Measurements from ENCODE around the gene CRADD.
A peak's percentile ranks its signal among the peaks of the same experiment; 100 is the strongest.
"Not testable (repeated sequence)": the region's sequence is repeated elsewhere in the genome, so short reads cannot be mapped to it uniquely, and the experiment has no call there.

CRADD gene

DNA sequence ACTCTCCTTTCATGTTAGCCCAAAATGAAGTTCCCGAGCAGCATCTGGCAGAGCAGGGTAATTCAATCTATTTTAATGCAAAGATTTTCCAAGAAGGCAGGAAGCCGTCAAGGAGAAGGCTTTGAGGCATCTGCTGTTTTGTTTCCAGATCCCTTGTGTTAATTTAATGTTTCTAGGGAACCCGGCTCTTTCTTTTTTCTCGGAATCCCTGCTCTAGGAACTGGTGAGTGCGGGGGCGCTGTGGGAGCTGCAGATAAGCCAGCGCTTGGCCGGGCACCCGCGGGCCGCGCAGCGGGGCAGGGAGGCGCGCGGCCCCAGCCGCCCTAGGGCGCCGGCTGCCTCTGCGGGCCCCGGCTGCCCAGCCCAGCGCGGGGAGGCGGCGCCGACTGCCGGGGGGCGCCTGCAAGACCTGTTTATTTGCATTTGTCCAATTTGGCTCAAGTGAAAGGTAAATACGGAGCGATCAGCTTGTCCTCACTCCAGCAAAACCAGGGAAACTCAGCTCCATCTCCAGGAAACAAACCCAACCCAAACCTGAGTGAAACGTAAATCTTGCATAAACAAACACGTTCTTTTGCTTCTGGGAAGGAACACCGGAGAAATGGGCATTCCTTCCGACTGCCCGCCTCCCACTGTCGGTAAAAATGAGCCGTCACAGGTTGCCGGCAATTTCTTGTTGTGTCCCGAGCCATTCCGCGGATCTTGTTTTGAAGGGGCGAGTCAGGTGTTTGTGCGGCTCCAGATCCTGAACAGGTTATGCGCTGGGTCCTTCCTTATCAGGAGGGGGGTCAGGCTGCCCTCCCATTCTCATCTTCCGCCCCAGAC is 65.1 kb downstream of the CRADD start:
- Mint-ChIP-seq H3K4me1 (peaks cover 65% of the 10 kb centered on the region), H3K27me3 (peaks cover 10% of the 10 kb centered on the region), H3K4me3 (peak overlapping the region; percentile 87), H3K9me3 (no peaks in the 10 kb centered on the region), H3K36me3 (no peaks in the 10 kb centered on the region), H3K27ac (peak overlapping the region; percentile 98)
- DNase-seq, result peak; percentile 82
- CTCF ChIA-PET, result interaction anchor here (0.6 to 3.7 kb wide), 13 partner anchors 10 to 792 kb away, joined by 3 to 12 read pairs (median 4); partner anchors contain the start of genes CRADD and SOCS2

- peak overlapping the region; percentile 97 for H3K27ac Mint-ChIP-seq
- CTCF ChIA-PET, result interaction anchor here (0.6 to 1.1 kb wide), 2 partner anchors 24 to 359 kb away, joined by 3 to 4 read pairs; no protein-coding TSS in a partner anchor
Measured at GRCh38 chr12:93743229-93743998, 66.2 kb downstream of the CRADD start.

GRCh38 chr12:93743999-93744689 is 67.0 kb downstream of the CRADD start:
- peak overlapping the region; percentile 87 for H3K4me3 Mint-ChIP-seq
- H3K27ac Mint-ChIP-seq, result no peak overlapping the region
- H3K9me3 Mint-ChIP-seq, result no peaks in the 10 kb centered on the region
- no peak for DNase-seq
- H3K4me1 Mint-ChIP-seq, result peaks cover 56% of the 10 kb centered on the region
- CTCF ChIA-PET, result interaction anchor here (0.6 to 1.1 kb wide), 2 partner anchors 23 to 358 kb away, joined by 3 to 4 read pairs; no protein-coding TSS in a partner anchor
- H3K27me3 Mint-ChIP-seq, result no peaks in the 10 kb centered on the region
- no peaks in the 10 kb centered on the region for H3K36me3 Mint-ChIP-seq

More at GRCh38 chr12:93743229-93743998, 66.2 kb downstream of the CRADD start:
- peak overlapping the region; percentile 87 for H3K4me3 Mint-ChIP-seq
- H3K27me3 Mint-ChIP-seq, result peaks cover 5% of the 10 kb centered on the region
- H3K9me3 Mint-ChIP-seq, result no peaks in the 10 kb centered on the region
- DNase-seq, result no peak
- H3K36me3 Mint-ChIP-seq, result no peaks in the 10 kb centered on the region
- peaks cover 57% of the 10 kb centered on the region for H3K4me1 Mint-ChIP-seq

- H3K4me1 Mint-ChIP-seq, result peaks cover 61% of the 10 kb centered on the region
Measured at GRCh38 chr12:93745286-93745685, 68.1 kb downstream of the CRADD start.

GRCh38 chr12:93746572-93747168 is 69.5 kb downstream of the CRADD start:
- Mint-ChIP-seq H3K27me3 (no peaks in the 10 kb centered on the region), H3K4me1 (peaks cover 58% of the 10 kb centered on the region), H3K4me3 (no peak overlapping the region), H3K9me3 (no peaks in the 10 kb centered on the region), H3K36me3 (peaks cover 2% of the 10 kb centered on the region), H3K27ac (no peak overlapping the region)
- DNase-seq, result no peak
- CTCF ChIA-PET, result interaction anchor here (1.0 kb wide), 1 partner anchor 355 kb away, joined by 4 read pairs; no protein-coding TSS in a partner anchor

More at GRCh38 chr12:93745286-93745685, 68.1 kb downstream of the CRADD start:
- Mint-ChIP-seq H3K27me3 (no peaks in the 10 kb centered on the region), H3K36me3 (peaks cover 2% of the 10 kb centered on the region), H3K9me3 (no peaks in the 10 kb centered on the region), H3K4me3 (no peak overlapping the region), H3K27ac (no peak overlapping the region)
- CTCF ChIA-PET, result interaction anchor here (1.0 kb wide), 1 partner anchor 356 kb away, joined by 4 read pairs; no protein-coding TSS in a partner anchor
- DNase-seq, result no peak

- DNase-seq, result no peak
- H3K36me3 Mint-ChIP-seq, result peaks cover 20% of the 10 kb centered on the region
- peaks cover 40% of the 10 kb centered on the region for H3K4me1 Mint-ChIP-seq
- peak overlapping the region; percentile 53 for H3K27ac Mint-ChIP-seq
- CTCF ChIA-PET, result interaction anchor here (0.7 kb wide), 1 partner anchor 354 kb away, joined by 3 read pairs; no protein-coding TSS in a partner anchor
- peaks cover 18% of the 10 kb centered on the region for H3K9me3 Mint-ChIP-seq
- H3K27me3 Mint-ChIP-seq, result no peaks in the 10 kb centered on the region
- H3K4me3 Mint-ChIP-seq, result no peak overlapping the region
Measured at GRCh38 chr12:93748672-93749383, 71.7 kb downstream of the CRADD start.

GRCh38 chr12:93749515-93749914 is 72.3 kb downstream of the CRADD start:
- CTCF ChIA-PET, result interaction anchor here (0.7 kb wide), 1 partner anchor 353 kb away, joined by 3 read pairs; no protein-coding TSS in a partner anchor
- peaks cover 25% of the 10 kb centered on the region for H3K36me3 Mint-ChIP-seq

GRCh38 chr12:93750056-93750455 is 72.9 kb downstream of the CRADD start:
- no peak overlapping the region for H3K27ac Mint-ChIP-seq
- H3K4me1 Mint-ChIP-seq, result peaks cover 34% of the 10 kb centered on the region

More at GRCh38 chr12:93749515-93749914, 72.3 kb downstream of the CRADD start:
- Mint-ChIP-seq H3K27ac (no peak overlapping the region), H3K9me3 (peaks cover 25% of the 10 kb centered on the region), H3K27me3 (no peaks in the 10 kb centered on the region), H3K4me1 (peaks cover 34% of the 10 kb centered on the region), H3K4me3 (no peak overlapping the region)
- no peak for DNase-seq

DNA sequence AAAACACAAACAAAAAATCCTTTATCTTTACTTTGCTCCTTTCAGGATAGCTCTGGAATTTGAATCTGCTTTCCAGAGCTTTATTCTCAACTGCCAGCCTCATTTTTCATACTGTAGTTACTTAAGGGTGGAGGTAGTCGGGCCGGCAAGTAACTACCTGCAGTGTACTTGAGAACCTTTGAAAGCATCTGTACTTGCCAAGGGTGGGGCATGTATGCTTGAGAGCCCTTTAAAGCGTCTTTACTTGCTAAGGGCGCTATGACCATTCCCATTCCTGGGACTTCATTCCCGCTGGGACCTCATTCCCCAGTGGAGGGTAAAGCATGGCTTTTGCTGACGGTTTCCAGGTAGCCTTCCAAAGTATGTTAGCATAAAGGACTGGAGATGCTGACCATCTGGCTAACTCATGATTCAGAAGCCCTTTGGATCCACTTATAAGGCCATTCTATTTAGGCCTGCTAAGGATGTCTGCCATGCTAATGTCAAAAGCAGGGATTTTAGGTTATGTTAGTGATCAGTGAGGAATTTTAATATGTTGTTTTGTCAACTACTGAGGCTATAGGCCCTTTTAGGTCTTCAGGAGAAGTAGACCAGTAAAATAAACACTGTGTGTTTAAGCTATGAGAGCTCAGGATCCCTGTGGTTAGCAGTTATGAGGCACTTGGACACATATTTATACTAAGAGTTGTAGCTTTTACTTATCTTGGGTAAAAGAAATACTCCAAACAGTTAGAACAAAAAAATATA is 74.9 kb downstream of the CRADD start:
- peaks cover 34% of the 10 kb centered on the region for H3K9me3 Mint-ChIP-seq
- H3K4me1 Mint-ChIP-seq, result peaks cover 26% of the 10 kb centered on the region
- DNase-seq, result no peak
- CTCF ChIA-PET, result interaction anchor here (2.4 kb wide), 1 partner anchor 14 kb away, joined by 6 read pairs; no protein-coding TSS in a partner anchor
- no peak overlapping the region for H3K4me3 Mint-ChIP-seq
- no peaks in the 10 kb centered on the region for H3K27me3 Mint-ChIP-seq
- H3K36me3 Mint-ChIP-seq, result peaks cover 36% of the 10 kb centered on the region
- no peak overlapping the region for H3K27ac Mint-ChIP-seq

More at GRCh38 chr12:93750056-93750455, 72.9 kb downstream of the CRADD start:
- Mint-ChIP-seq H3K36me3 (peaks cover 31% of the 10 kb centered on the region), H3K4me3 (no peak overlapping the region), H3K27me3 (no peaks in the 10 kb centered on the region), H3K9me3 (peaks cover 30% of the 10 kb centered on the region)
- no peak for DNase-seq
- CTCF ChIA-PET, result no interaction called here

GRCh38 chr12:93753285-93753684 is 76.1 kb downstream of the CRADD start:
- Mint-ChIP-seq H3K36me3 (peaks cover 42% of the 10 kb centered on the region), H3K4me3 (no peak overlapping the region), H3K4me1 (peaks cover 33% of the 10 kb centered on the region), H3K27ac (no peak overlapping the region), H3K27me3 (no peaks in the 10 kb centered on the region), H3K9me3 (peaks cover 34% of the 10 kb centered on the region)
- CTCF ChIA-PET, result interaction anchor here (2.4 kb wide), 1 partner anchor 13 kb away, joined by 6 read pairs; no protein-coding TSS in a partner anchor
- DNase-seq, result no peak

- CTCF ChIA-PET, result interaction anchor here (2.4 kb wide), 1 partner anchor 13 kb away, joined by 6 read pairs; no protein-coding TSS in a partner anchor
- no peak overlapping the region for H3K4me3 Mint-ChIP-seq
Measured at GRCh38 chr12:93753838-93754429, 76.8 kb downstream of the CRADD start.

GRCh38 chr12:93754859-93755258 is 77.7 kb downstream of the CRADD start:
- H3K27me3 Mint-ChIP-seq, DNase-seq, H3K4me3 Mint-ChIP-seq, CTCF ChIA-PET, H3K27ac Mint-ChIP-seq: not testable (repeated sequence)
- Mint-ChIP-seq H3K4me1 (peaks cover 35% of the 10 kb centered on the region), H3K36me3 (peaks cover 45% of the 10 kb centered on the region), H3K9me3 (peaks cover 34% of the 10 kb centered on the region)

More at GRCh38 chr12:93753838-93754429, 76.8 kb downstream of the CRADD start:
- Mint-ChIP-seq H3K36me3 (peaks cover 42% of the 10 kb centered on the region), H3K27ac (no peak overlapping the region), H3K4me1 (peaks cover 33% of the 10 kb centered on the region), H3K9me3 (peaks cover 34% of the 10 kb centered on the region), H3K27me3 (no peaks in the 10 kb centered on the region)
- no peak for DNase-seq
